Sigmoid colon (tissue), 4 donors: ENCODE measurements around the gene ATP1A1.

Experiments used
- CTCF ChIP-seq, 4 experiments: fragments of 450-650 bp in 3 of 4; fragments of 200-600 bp in 1 of 4; IDR thresholded peaks; one replicate each; pipeline ENCODE4 v1.5.1; 2016 to 2019; ENCODE audit warnings: antibody characterized with exemption in 4 of 4, mild to moderate bottlenecking in 3 of 4, moderate library complexity in 2 of 4
- POLR2AphosphoS5 ChIP-seq, 4 donors: sonication (generic); formaldehyde crosslinking; IDR thresholded peaks; one replicate each; pipeline ENCODE4 v1.6.1; 2017; ENCODE audit warnings: antibody characterized with exemption in 4 of 4

GRCh38 chr1:116391185-116391584 lies 18.1 kb downstream of the ATP1A1 start:
- TF ChIP-seq POLR2AphosphoS5 (IDR thresholded peaks at IDR 0.05) (no peak), CTCF (IDR thresholded peaks at IDR 0.05) (no peak)
